K562 (cell line): ENCODE measurements around the gene POLD4. TPM values are rescaled to one million over a fixed set of nuclear protein-coding genes. Genes with fewer than 3 reads are reported as not detected.

Experiments used
- HCFC1 ChIP-seq: IDR thresholded peaks from 2 replicates; pipeline ENCODE4 v1.6.1; 2012; ENCODE audit warnings: low read depth, low read length, improper control_type of control experiment
- LARP7 ChIP-seq: fragments of 450-650 bp; IDR thresholded peaks from 2 replicates; pipeline ENCODE4 v1.6.1; 2016
- MAZ ChIP-seq, 2 experiments: fragments of 450-650 bp in 1 of 2; sonication (generic) in 1 of 2; formaldehyde crosslinking; IDR thresholded peaks in 1 of 2; conservative IDR thresholded peaks in 1 of 2; 2 replicates each; pipeline versions ENCODE4 v1.4.0 to v1.5.0; 2020; ENCODE audit warnings: mild to moderate bottlenecking in 1 of 2, missing genetic modification reagents in 1 of 2
- MED1 ChIP-seq: sonication (generic); formaldehyde crosslinking; IDR thresholded peaks from 2 replicates; pipeline ENCODE4 v1.8.1; 2023; ENCODE audit warnings: missing genetic modification reagents, borderline replicate concordance
- PATZ1 ChIP-seq: fragments of 250-450 bp; sonication (Bioruptor Pico); IDR thresholded peaks from 2 replicates; pipeline ENCODE4 v1.5.0; 2020; ENCODE audit warnings: mild to moderate bottlenecking, borderline replicate concordance
- ZNF224 ChIP-seq: sonication (generic); formaldehyde crosslinking; IDR thresholded peaks from 2 replicates; pipeline ENCODE4 v1.8.0; 2022; ENCODE audit warnings: mild to moderate bottlenecking, missing genetic modification reagents
- ZNF766 ChIP-seq: fragments of 200-800 bp; sonication (Bioruptor generic); conservative IDR thresholded peaks from 2 replicates; pipeline ENCODE4 v1.6.1; 2016; ENCODE audit warnings: missing genetic modification characterization, missing compliant biosample characterization
- ZZZ3 ChIP-seq: fragments of 450-650 bp; IDR thresholded peaks from 2 replicates; pipeline ENCODE4 v1.6.1; 2016; ENCODE audit warnings: antibody characterized with exemption, mild to moderate bottlenecking, moderate library complexity
- polyA plus RNA-seq, 8 experiments: library from polyadenylated mRNA; depleted of rRNA in 4 of 8; stranded (reverse) in 5 of 8; unstranded in 3 of 8; fragments of >200 nt; fragmentation: Nextera tagmentation in 2 of 8; fragmentation: Illumina TruSeq in 1 of 8; extraction: Ambion mirVana in 2 of 8; extraction: Trizol in 1 of 8; gene quantifications; 2 replicates each; pipeline versions ENCODE4 v1.2.1 to v1.2.3, GENCODE V29; 2011 to 2014; ENCODE audit warnings: inconsistent platforms in 1 of 8, missing spikeins in 1 of 8
- total RNA-seq, 7 experiments: library from RNA; depleted of rRNA in 6 of 7; stranded (reverse); fragments of >200 nt in 6 of 7; fragmentation: Illumina TruSeq in 2 of 7; extraction: Trizol in 2 of 7; gene quantifications; 2 replicates each; pipeline versions ENCODE4 v1.2.1 to v1.2.3, GENCODE V29; 2011 to 2021; ENCODE audit warnings: low replicate concordance in 1 of 7
- TF ChIP-seq, protein P1 (sequence below): fragments of 250-450 bp; sonication (Bioruptor Pico); IDR thresholded peaks from 2 replicates; pipeline ENCODE4 v1.4.0; 2020; ENCODE audit warnings: borderline replicate concordance

The POLD4 gene
- total and polyA plus RNA-seq, 9 of the 15 experiments (the other 6 are each of a cell fraction or from before 2014, with no cell fraction given), result 5.8 to 64.5 (median 18.3) TPM

DNA sequence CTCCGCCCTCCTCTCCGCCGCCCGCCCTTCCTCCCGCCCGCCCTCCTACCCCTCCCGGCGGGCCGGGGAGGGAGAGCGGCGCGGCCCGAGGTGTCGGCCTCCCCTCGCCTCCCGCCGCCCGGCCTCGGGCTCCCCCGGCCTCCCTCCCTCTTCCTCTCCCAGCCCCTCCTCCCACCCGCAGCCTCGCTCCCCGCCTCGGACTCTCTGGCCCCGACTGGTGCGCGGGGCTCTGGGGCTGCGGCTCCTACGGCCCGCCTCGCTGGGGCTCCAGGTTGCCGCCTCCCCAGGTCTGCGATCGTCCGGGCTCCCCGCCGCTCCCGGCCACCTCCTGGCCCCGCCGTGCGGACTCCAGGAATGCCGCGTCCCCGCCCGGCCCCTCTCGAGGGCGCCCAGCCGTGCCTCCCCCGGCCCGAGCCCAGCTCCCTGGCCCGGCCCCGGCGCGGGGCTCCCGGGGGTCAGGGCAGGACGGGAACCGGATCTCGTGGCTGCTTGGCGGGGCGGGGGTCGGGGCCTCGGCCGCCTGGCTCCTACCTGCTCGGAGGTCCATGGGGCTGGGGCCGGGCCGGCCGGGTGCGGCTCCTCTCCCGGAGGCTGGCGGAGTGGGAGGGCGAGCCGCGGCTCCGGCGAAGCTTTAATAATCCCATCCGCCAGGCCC lies 19.8 kb upstream of the POLD4 start, which contains the start of gene CLCF1 (continued):
- TF ChIP-seq MAZ (CRISPR knock-in tag; conservative IDR thresholded peaks at IDR 0.05 in 1 of 2, IDR thresholded peaks at IDR 0.05 in 1 of 2) (peak; percentile 7 to 89; a peak in 3 of 4 replicates), ZNF766 (0 out of 2 replicates have a peak, but pooled peaks have one; percentile 12), ZZZ3 (no peak), MED1 (CRISPR knock-in tag) (no peak), PATZ1 (no peak), HCFC1 (no peak), ZNF224 (no peak), LARP7 (no peak)
- TF ChIP-seq, protein P1, sequence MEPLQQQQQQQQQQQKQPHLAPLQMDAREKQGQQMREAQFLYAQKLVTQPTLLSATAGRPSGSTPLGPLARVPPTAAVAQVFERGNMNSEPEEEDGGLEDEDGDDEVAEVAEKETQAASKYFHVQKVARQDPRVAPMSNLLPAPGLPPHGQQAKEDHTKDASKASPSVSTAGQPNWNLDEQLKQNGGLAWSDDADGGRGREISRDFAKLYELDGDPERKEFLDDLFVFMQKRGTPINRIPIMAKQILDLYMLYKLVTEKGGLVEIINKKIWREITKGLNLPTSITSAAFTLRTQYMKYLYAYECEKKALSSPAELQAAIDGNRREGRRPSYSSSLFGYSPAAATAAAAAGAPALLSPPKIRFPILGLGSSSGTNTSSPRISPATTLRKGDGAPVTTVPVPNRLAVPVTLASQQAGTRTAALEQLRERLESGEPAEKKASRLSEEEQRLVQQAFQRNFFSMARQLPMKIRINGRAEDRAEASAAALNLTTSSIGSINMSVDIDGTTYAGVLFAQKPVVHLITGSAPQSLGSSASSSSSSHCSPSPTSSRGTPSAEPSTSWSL (CRISPR knock-in tag), result 0 out of 2 replicates have a peak, but pooled peaks have one; percentile 57
